Measurements from ENCODE around the gene SFRP2. TPM values are rescaled to one million over a fixed set of nuclear protein-coding genes. Genes with fewer than 3 reads are reported as not detected.

The SFRP2 gene
- 0.13 TPM in 2 replicates for total RNA-seq

GRCh38 chr4:153788413-153789276, at the start of gene SFRP2:
Gene SFRP2 (minus strand): TSS chr4:153789083. CDS start chr4:153788835, 248 bp downstream.

GRCh38 chr4:153759407-153760316, 29.2 kb downstream of the SFRP2 start, which contains the start of gene RNF175:
Gene RNF175 (minus strand): TSS chr4:153760024. CDS start chr4:153759862, 162 bp downstream.

Other genes with a start within 250 kb of the SFRP2 start
- gene TLR2, start 104.8 kb downstream of the SFRP2 start, total RNA-seq = 0.07 and 0.66 TPM in 2 replicates
- not detected in 2 replicates for gene RNF175, start 29.1 kb downstream of the SFRP2 start, total RNA-seq

Measured in smooth muscle cell of the pulmonary artery (primary cell).